ENCODE results near the gene SLC50A1.

DNA sequence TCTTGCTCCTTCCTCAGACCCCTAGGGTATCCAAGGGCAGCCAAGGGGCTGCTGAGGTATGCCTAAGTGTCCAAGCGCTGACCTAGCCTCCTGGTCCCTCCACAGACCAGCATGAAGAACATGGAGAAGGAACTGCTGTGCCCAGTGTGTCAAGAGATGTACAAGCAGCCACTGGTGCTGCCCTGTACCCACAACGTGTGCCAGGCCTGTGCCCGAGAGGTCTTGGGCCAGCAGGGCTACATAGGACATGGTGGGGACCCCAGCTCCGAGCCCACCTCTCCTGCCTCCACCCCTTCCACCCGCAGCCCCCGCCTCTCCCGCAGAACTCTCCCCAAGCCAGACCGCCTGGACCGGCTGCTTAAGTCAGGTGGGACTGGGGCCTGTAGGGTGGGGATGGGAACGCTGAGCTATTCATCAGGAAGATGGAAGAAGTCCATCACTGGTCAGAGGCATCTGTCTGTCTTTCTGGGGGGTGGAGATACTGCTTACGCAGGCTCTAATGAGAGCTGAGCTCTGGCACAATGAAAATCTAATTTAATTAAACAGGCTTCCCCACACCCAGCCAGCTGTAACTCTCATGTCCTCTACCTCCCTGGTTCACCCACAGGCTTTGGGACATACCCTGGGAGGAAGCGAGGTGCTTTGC is 39.8 kb downstream of the SLC50A1 start:
- TF ChIP-seq, protein P1, sequence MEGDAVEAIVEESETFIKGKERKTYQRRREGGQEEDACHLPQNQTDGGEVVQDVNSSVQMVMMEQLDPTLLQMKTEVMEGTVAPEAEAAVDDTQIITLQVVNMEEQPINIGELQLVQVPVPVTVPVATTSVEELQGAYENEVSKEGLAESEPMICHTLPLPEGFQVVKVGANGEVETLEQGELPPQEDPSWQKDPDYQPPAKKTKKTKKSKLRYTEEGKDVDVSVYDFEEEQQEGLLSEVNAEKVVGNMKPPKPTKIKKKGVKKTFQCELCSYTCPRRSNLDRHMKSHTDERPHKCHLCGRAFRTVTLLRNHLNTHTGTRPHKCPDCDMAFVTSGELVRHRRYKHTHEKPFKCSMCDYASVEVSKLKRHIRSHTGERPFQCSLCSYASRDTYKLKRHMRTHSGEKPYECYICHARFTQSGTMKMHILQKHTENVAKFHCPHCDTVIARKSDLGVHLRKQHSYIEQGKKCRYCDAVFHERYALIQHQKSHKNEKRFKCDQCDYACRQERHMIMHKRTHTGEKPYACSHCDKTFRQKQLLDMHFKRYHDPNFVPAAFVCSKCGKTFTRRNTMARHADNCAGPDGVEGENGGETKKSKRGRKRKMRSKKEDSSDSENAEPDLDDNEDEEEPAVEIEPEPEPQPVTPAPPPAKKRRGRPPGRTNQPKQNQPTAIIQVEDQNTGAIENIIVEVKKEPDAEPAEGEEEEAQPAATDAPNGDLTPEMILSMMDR (conservative IDR thresholded peaks at IDR 0.05 in 1 of 2, IDR thresholded peaks at IDR 0.05 in 1 of 2; ENCODE audit: low read depth in 1 of 2, low read length in 2 of 2), result no peak
- TF ChIP-seq EZH2 (IDR thresholded peaks at IDR 0.05; ENCODE audit: low read length, missing control alignments), result no peak
